ENCODE data around the gene IFFO2. TPM values are rescaled to one million over a fixed set of nuclear protein-coding genes. Genes with fewer than 3 reads are reported as not detected.

The IFFO2 gene
- total RNA-seq, 1 donor from 2014 or later, result 39.6 TPM

DNA sequence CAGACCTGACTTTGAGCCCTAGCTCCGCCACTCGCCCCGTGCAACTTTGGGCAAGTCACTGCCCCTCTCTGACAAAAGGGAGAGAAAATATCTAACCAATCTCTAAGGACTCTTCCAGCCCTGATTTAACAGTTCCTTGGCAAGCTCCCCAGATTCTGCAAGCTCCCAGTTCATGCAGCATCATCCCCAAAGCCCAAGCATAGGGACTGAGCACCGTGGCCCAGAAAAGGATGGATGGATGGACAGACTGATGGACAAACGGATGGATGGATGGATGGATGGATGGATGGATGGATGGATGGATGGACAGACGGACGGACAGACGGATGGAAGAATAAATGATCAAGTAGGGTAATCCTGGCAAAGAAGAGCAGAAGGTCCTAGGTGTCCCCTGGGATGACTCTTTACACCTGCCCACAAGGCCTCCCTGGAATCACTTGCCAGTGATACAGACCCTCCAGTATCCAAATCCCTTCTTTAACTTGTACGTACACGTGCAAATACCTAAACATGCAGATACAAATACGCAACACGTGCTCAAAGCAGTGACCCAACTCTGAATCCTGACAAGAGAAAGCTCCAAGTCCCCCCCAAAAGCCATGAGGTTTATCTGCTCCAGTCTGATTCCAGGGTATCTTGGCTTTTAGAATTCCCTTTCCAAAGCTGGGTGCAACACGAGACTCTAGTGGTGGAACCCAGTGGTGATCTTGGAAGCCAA is 16.0 kb downstream of the IFFO2 start:
- no peak overlapping the region for H3K4me3 Mint-ChIP-seq (ENCODE audit: unreplicated experiment)
- H3K4me3 ChIP-seq (ENCODE audit: insufficient read depth, low read depth, low read length), result no peak overlapping the region
- FAIRE-seq (no peak), DNase-seq (ENCODE audit: low read depth) (no peak)
- TF ChIP-seq EZH2 (IDR thresholded peaks at IDR 0.05; ENCODE audit: insufficient read depth, low read length), result no peak
- TF ChIP-seq, protein P1, sequence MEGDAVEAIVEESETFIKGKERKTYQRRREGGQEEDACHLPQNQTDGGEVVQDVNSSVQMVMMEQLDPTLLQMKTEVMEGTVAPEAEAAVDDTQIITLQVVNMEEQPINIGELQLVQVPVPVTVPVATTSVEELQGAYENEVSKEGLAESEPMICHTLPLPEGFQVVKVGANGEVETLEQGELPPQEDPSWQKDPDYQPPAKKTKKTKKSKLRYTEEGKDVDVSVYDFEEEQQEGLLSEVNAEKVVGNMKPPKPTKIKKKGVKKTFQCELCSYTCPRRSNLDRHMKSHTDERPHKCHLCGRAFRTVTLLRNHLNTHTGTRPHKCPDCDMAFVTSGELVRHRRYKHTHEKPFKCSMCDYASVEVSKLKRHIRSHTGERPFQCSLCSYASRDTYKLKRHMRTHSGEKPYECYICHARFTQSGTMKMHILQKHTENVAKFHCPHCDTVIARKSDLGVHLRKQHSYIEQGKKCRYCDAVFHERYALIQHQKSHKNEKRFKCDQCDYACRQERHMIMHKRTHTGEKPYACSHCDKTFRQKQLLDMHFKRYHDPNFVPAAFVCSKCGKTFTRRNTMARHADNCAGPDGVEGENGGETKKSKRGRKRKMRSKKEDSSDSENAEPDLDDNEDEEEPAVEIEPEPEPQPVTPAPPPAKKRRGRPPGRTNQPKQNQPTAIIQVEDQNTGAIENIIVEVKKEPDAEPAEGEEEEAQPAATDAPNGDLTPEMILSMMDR (IDR thresholded peaks at IDR 0.05; ENCODE audit: insufficient read depth, low read depth, low read length), result no peak
- peak overlapping the region; percentile 66 for H3K27ac Mint-ChIP-seq (ENCODE audit: unreplicated experiment)
- H3K27me3 ChIP-seq (ENCODE audit: insufficient read depth, low read length), result no peaks in the 10 kb centered on the region
- peaks cover 2% of the 10 kb centered on the region for H3K36me3 Mint-ChIP-seq (ENCODE audit: low read depth, unreplicated experiment)
- H3K9me3 Mint-ChIP-seq (ENCODE audit: unreplicated experiment), result no peaks in the 10 kb centered on the region
- H3K27ac ChIP-seq (ENCODE audit: low read depth, low read length), result peak overlapping the region; percentile 92
- H3K79me2 ChIP-seq (ENCODE audit: insufficient read depth, low read length), result peaks cover 100% of the 10 kb centered on the region
- H3K4me1 ChIP-seq (ENCODE audit: insufficient read depth, low read length), result peaks cover 49% of the 10 kb centered on the region
- H3K9me3 ChIP-seq (ENCODE audit: insufficient read depth, low read depth, low read length), result no peaks in the 10 kb centered on the region
- H3K36me3 ChIP-seq (ENCODE audit: insufficient read depth, low read length), result peaks cover 2% of the 10 kb centered on the region
- no peaks in the 10 kb centered on the region for H3K27me3 Mint-ChIP-seq (ENCODE audit: low read depth, unreplicated experiment)
- no peak overlapping the region for H2AFZ ChIP-seq (ENCODE audit: low read depth, low read length)
- peak overlapping the region; percentile 73 for H3K4me2 ChIP-seq (ENCODE audit: low read length)
- peak overlapping the region; percentile 81 for H3K9ac ChIP-seq (ENCODE audit: low read length)
- H4K20me1 ChIP-seq (ENCODE audit: insufficient read depth, low read length), result peaks cover 94% of the 10 kb centered on the region
- H3K4me1 Mint-ChIP-seq (ENCODE audit: low read depth, unreplicated experiment), result peaks cover 48% of the 10 kb centered on the region

DNA sequence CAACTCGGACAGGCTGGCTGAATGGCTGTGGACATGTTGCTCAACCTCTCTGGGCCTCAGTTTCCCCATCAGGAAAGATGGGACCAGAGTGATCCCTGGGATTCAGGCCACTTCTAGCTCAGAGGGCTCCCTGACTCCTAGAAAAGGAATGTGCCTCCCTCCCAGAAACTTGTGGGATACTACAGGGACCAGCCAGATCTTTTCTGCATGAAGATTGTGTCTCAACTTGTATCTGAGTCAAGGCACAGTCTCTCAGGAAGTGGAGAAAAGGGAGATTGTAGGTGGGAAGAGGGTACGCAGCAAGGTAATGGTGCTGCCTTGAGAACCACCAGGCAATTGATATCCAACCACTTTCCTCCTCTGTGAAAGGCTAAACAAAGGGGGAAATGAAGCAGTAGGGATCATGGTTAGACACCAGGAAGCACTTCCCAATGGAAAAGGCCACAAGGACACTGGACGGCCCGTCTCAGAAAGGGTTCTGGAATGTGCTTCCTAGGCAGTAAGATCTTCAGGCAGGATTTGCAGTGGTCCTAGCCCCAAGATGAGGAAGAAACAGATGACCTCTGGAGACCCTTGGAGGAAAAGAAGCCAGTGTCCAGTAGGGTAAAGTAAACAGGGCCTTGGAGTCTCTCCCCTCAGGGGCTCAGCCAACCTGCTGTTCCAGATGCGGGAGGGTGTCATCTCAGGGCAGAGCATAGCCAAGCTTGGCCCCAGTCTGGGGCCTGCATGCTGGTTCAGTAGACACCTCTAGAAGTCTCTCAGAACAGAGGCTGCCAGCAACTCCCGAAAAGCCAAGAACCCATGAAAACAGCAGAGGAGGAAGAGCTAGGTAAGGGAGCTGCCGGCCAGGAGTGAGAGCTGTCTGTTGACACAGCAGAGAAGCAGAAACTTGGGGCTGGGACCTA is 16.8 kb downstream of the IFFO2 start:
- Histone ChIP-seq H3K4me1 (ENCODE audit: insufficient read depth, low read length) (peaks cover 41% of the 10 kb centered on the region), H3K4me2 (ENCODE audit: low read length) (peak overlapping the region; percentile 17), H3K79me2 (ENCODE audit: insufficient read depth, low read length) (peaks cover 100% of the 10 kb centered on the region), H3K27me3 (ENCODE audit: insufficient read depth, low read length) (no peaks in the 10 kb centered on the region), H2AFZ (ENCODE audit: low read depth, low read length) (no peak overlapping the region), H3K36me3 (ENCODE audit: insufficient read depth, low read length) (peaks cover 2% of the 10 kb centered on the region), H3K27ac (ENCODE audit: low read depth, low read length) (peak overlapping the region; percentile 28), H3K9me3 (ENCODE audit: insufficient read depth, low read depth, low read length) (no peaks in the 10 kb centered on the region), H4K20me1 (ENCODE audit: insufficient read depth, low read length) (peaks cover 94% of the 10 kb centered on the region), H3K4me3 (ENCODE audit: insufficient read depth, low read depth, low read length) (no peak overlapping the region), H3K9ac (ENCODE audit: low read length) (peak overlapping the region; percentile 2)
- H3K27me3 Mint-ChIP-seq (ENCODE audit: low read depth, unreplicated experiment), result no peaks in the 10 kb centered on the region
- peak; percentile 65 for DNase-seq (ENCODE audit: low read depth)
- H3K9me3 Mint-ChIP-seq (ENCODE audit: unreplicated experiment), result no peaks in the 10 kb centered on the region
- no peak for TF ChIP-seq EZH2 (IDR thresholded peaks at IDR 0.05; ENCODE audit: insufficient read depth, low read length)
- TF ChIP-seq, protein P1 (IDR thresholded peaks at IDR 0.05; ENCODE audit: insufficient read depth, low read depth, low read length), result no peak
- peaks cover 4% of the 10 kb centered on the region for H3K36me3 Mint-ChIP-seq (ENCODE audit: low read depth, unreplicated experiment)
- no peak overlapping the region for H3K4me3 Mint-ChIP-seq (ENCODE audit: unreplicated experiment)
- H3K27ac Mint-ChIP-seq (ENCODE audit: unreplicated experiment), result peak overlapping the region; percentile 66
- H3K4me1 Mint-ChIP-seq (ENCODE audit: low read depth, unreplicated experiment), result peaks cover 40% of the 10 kb centered on the region
- FAIRE-seq, result peak; percentile 43

Measured in astrocyte (in vitro differentiated cells and primary cell).